H9 (cell line): ENCODE measurements around the gene TADA2B. TPM values are rescaled to one million over a fixed set of nuclear protein-coding genes. Genes with fewer than 3 reads are reported as not detected.

ENCODE experiments used
- DNase-seq: peaks from one replicate; pipeline ENCODE4 v3.0.0-alpha.2; 2017
- H2AFZ ChIP-seq: one replicate; pipeline ENCODE4 v1.6.1; 2013; ENCODE audit warnings: mild to moderate bottlenecking, low read length, control low read depth, moderate library complexity
- H2AK5ac ChIP-seq: 2 replicates; pipeline ENCODE4 v1.6.1; 2013; ENCODE audit warnings: low read length, control low read depth, mixed read lengths; ENCODE audit not compliant: insufficient read length
- H2BK120ac ChIP-seq: one replicate; pipeline ENCODE4 v1.6.1; 2013; ENCODE audit warnings: low read depth, mild to moderate bottlenecking, low read length, control low read depth, inconsistent platforms; ENCODE audit not compliant: poor library complexity, severe bottlenecking
- H2BK12ac ChIP-seq: 2 replicates; pipeline ENCODE4 v1.6.1; 2013; ENCODE audit warnings: low read length, control low read depth, mixed read lengths, low read depth; ENCODE audit not compliant: insufficient read length
- H2BK15ac ChIP-seq: 2 replicates; pipeline ENCODE4 v1.6.1; 2013; ENCODE audit warnings: low read depth, low read length, control low read depth
- H2BK20ac ChIP-seq: one replicate; pipeline ENCODE4 v1.6.1; 2013; ENCODE audit warnings: low read depth, mild to moderate bottlenecking, low read length, control low read depth, inconsistent platforms; ENCODE audit not compliant: poor library complexity, severe bottlenecking
- H2BK5ac ChIP-seq: 2 replicates; pipeline ENCODE4 v1.6.1; 2013; ENCODE audit warnings: low read length, control low read depth, mixed read lengths; ENCODE audit not compliant: insufficient read length
- H3K14ac ChIP-seq: 2 replicates; pipeline ENCODE4 v1.6.1; 2013; ENCODE audit warnings: low read length, control low read depth; ENCODE audit not compliant: insufficient read depth
- H3K18ac ChIP-seq: 2 replicates; pipeline ENCODE4 v1.6.1; 2013; ENCODE audit warnings: low read depth, mild to moderate bottlenecking, mixed read lengths, low read length, control low read depth; ENCODE audit not compliant: insufficient read length
- H3K23ac ChIP-seq: 2 replicates; pipeline ENCODE4 v1.6.1; 2013; ENCODE audit warnings: low read length, control low read depth, mixed read lengths, low read depth; ENCODE audit not compliant: insufficient read length
- H3K23me2 ChIP-seq: 2 replicates; pipeline ENCODE4 v1.6.1; 2013; ENCODE audit warnings: low read depth, mild to moderate bottlenecking, mixed read lengths, low read length, control low read depth; ENCODE audit not compliant: insufficient read length, poor library complexity, severe bottlenecking
- H3K27ac ChIP-seq: 2 replicates; pipeline ENCODE4 v1.5.1; 2013; ENCODE audit warnings: low read length, control low read depth, mixed read lengths, low read depth; ENCODE audit not compliant: insufficient read length
- H3K27me3 ChIP-seq: 2 replicates; pipeline ENCODE4 v1.6.1; 2013; ENCODE audit warnings: low read length, control low read depth, inconsistent platforms; ENCODE audit not compliant: insufficient read depth
- H3K4ac ChIP-seq: 2 replicates; pipeline ENCODE4 v1.6.1; 2013; ENCODE audit warnings: low read depth, mild to moderate bottlenecking, control low read depth, inconsistent platforms, low read length, moderate library complexity
- H3K4me1 ChIP-seq: 2 replicates; pipeline ENCODE4 v1.6.1; 2013; ENCODE audit warnings: low read length, control low read depth, inconsistent platforms; ENCODE audit not compliant: insufficient read depth
- H3K4me2 ChIP-seq: 2 replicates; pipeline ENCODE4 v1.6.1; 2013; ENCODE audit warnings: low read length, control low read depth, mixed read lengths; ENCODE audit not compliant: insufficient read length, insufficient read depth
- H3K56ac ChIP-seq: 2 replicates; pipeline ENCODE4 v1.6.1; 2013; ENCODE audit warnings: low read depth, mild to moderate bottlenecking, mixed read lengths, low read length, control low read depth; ENCODE audit not compliant: insufficient read length
- H3K79me1 ChIP-seq: 2 replicates; pipeline ENCODE4 v1.6.1; 2013; ENCODE audit warnings: low read depth, mild to moderate bottlenecking, moderate library complexity, low read length, control low read depth, inconsistent platforms; ENCODE audit not compliant: insufficient read depth, poor library complexity, severe bottlenecking
- H3K79me2 ChIP-seq: 2 replicates; pipeline ENCODE4 v1.6.1; 2013; ENCODE audit warnings: low read length, control low read depth, inconsistent platforms; ENCODE audit not compliant: insufficient read depth
- H3K9ac ChIP-seq: 2 replicates; pipeline ENCODE4 v1.6.1; 2013; ENCODE audit warnings: low read length, control low read depth, mixed read lengths; ENCODE audit not compliant: insufficient read length; ENCODE audit errors: extremely low read depth
- H3K9me3 ChIP-seq: one replicate; pipeline ENCODE4 v1.6.1; 2013; ENCODE audit warnings: low read depth, low read length, inconsistent platforms; ENCODE audit not compliant: control insufficient read depth
- H3T11ph ChIP-seq: one replicate; pipeline ENCODE4 v1.6.1; 2013; ENCODE audit warnings: mild to moderate bottlenecking, low read length, control low read depth, inconsistent platforms
- H4K20me1 ChIP-seq: one replicate; pipeline ENCODE4 v1.6.1; 2013; ENCODE audit not compliant: control insufficient read depth, insufficient read length, insufficient read depth
- H4K5ac ChIP-seq: 2 replicates; pipeline ENCODE4 v1.6.1; 2013; ENCODE audit warnings: low read depth, mild to moderate bottlenecking, mixed read lengths, low read length, control low read depth; ENCODE audit not compliant: insufficient read length
- H4K8ac ChIP-seq: replicated peaks from 2 replicates; pipeline ENCODE4 v1.6.1; 2013; ENCODE audit warnings: low read length, control low read depth, mixed read lengths, low read depth; ENCODE audit not compliant: insufficient read length
- H4K91ac ChIP-seq: 2 replicates; pipeline ENCODE4 v1.6.1; 2013; ENCODE audit warnings: low read depth, mild to moderate bottlenecking, moderate library complexity, mixed read lengths, low read length, control low read depth; ENCODE audit not compliant: insufficient read length
- H3K27ac Mint-ChIP-seq, 3 experiments: 2 replicates in 2 of 3; 3 replicates in 1 of 3; pipeline ENCODE4 v1.8.0; 2020 to 2021; ENCODE audit warnings: mixed read lengths in 3 of 3, mild to moderate bottlenecking in 1 of 3, moderate library complexity in 1 of 3
- H3K27me3 Mint-ChIP-seq: 2 replicates; pipeline ENCODE4 v1.8.0; 2021; ENCODE audit warnings: low read depth, mild to moderate bottlenecking, moderate library complexity, mixed read lengths
- H3K36me3 Mint-ChIP-seq, 3 experiments: 2 replicates in 2 of 3; 3 replicates in 1 of 3; pipeline ENCODE4 v1.8.0; 2020 to 2021; ENCODE audit warnings: low read depth in 3 of 3, mixed read lengths in 3 of 3; ENCODE audit not compliant: insufficient read depth in 1 of 3
- H3K4me1 Mint-ChIP-seq, 2 experiments: 2 replicates each; pipeline ENCODE4 v1.8.0; 2020; ENCODE audit warnings: mixed read lengths in 2 of 2
- H3K4me3 Mint-ChIP-seq, 2 experiments: 2 replicates in 1 of 2; 3 replicates in 1 of 2; pipeline ENCODE4 v1.8.0; 2020 to 2021; ENCODE audit warnings: mild to moderate bottlenecking in 2 of 2, mixed read lengths in 2 of 2, moderate library complexity in 1 of 2
- H3K9me3 Mint-ChIP-seq, 2 experiments: 2 replicates in 1 of 2; 3 replicates in 1 of 2; pipeline ENCODE4 v1.8.0; 2020; ENCODE audit warnings: mild to moderate bottlenecking in 2 of 2, mixed read lengths in 2 of 2, moderate library complexity in 1 of 2
- WGBS: extraction: QIAGEN DNeasy Blood & Tissue Kit; methylation state at CpG from one replicate; pipeline ENCODE4 v1.1.7; 2013; ENCODE audit warnings: missing lambda C conversion rate, low lambda C conversion rate, mixed read lengths; ENCODE audit not compliant: insufficient read length; ENCODE audit errors: extremely low coverage; 5-methylcytosine and 5-hydroxymethylcytosine counted together
- total RNA-seq: library from RNA; stranded (reverse); gene quantifications from 2 replicates; pipeline ENCODE4 v1.2.1, GENCODE V29; 2021
- TF ChIP-seq, protein P1 (sequence below): fragments of 200-600 bp; sonication (generic); conservative IDR thresholded peaks from 3 replicates; pipeline ENCODE4 v1.8.0; 2021; ENCODE audit warnings: antibody characterized with exemption, mild to moderate bottlenecking

TADA2B gene
- total RNA-seq, 1 experiment from 2014 or later: 14.0 TPM

DNA sequence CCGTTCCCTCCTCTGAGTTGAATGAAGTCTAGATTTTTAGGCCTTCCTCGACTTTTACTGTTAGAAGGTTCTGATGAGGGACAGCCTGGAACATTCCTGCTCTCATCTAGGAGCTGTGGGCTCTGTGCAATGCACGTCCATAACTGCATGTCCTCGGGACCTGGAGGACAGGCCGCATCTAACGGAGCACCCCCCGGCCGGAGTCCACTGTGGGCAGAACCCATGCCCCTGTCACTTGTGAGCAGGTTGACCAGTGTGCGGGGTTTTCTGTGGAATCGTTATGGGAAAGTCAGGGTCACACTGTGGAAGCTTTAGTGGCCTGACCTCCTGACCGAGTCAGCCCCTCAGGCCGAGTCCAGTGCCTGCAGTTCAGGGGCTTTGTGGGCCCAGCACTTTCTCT, 19.3 kb upstream of the TADA2B start:
- peaks cover 20 to 63% (median 58%) of the 10 kb centered on the region in 3 experiments for H3K36me3 Mint-ChIP-seq
- H4K5ac ChIP-seq: no peak overlapping the region
- DNase-seq: no peak
- H2AFZ ChIP-seq: no peak overlapping the region
- H3K4me1 Mint-ChIP-seq: peaks cover 13 to 19% of the 10 kb centered on the region in 2 experiments
- H3K27me3 Mint-ChIP-seq: no peaks in the 10 kb centered on the region; the same call in 1 of the 2 replicates
- H3K4me1 ChIP-seq: no peaks in the 10 kb centered on the region; the same call in 1 of the 2 replicates
- peak overlapping the region in 1 of 3 experiments; percentile 85; a peak in 1 of 7 replicates for H3K27ac Mint-ChIP-seq
- no peak overlapping the region for H3K23ac ChIP-seq
- H3K14ac ChIP-seq: no peak overlapping the region
- no peaks in the 10 kb centered on the region for H4K20me1 ChIP-seq
- H3K9ac ChIP-seq: no peak overlapping the region
- no peaks in the 10 kb centered on the region for H3K79me1 ChIP-seq
- no peak overlapping the region for H2BK5ac ChIP-seq
- H4K91ac ChIP-seq: no peak overlapping the region
- H2BK20ac ChIP-seq: no peak overlapping the region
- no peak overlapping the region for H3K4me2 ChIP-seq
- no peak overlapping the region for H3K4ac ChIP-seq
- no peaks in the 10 kb centered on the region for H3K23me2 ChIP-seq
- no peak overlapping the region for H2BK120ac ChIP-seq
- no peak overlapping the region for H3K4me3 Mint-ChIP-seq
- H3K79me2 ChIP-seq: no peaks in the 10 kb centered on the region
- no peak overlapping the region for H3K56ac ChIP-seq
- no peak overlapping the region for H2BK15ac ChIP-seq
- no peak overlapping the region for H3K18ac ChIP-seq
- TF ChIP-seq, protein P1, sequence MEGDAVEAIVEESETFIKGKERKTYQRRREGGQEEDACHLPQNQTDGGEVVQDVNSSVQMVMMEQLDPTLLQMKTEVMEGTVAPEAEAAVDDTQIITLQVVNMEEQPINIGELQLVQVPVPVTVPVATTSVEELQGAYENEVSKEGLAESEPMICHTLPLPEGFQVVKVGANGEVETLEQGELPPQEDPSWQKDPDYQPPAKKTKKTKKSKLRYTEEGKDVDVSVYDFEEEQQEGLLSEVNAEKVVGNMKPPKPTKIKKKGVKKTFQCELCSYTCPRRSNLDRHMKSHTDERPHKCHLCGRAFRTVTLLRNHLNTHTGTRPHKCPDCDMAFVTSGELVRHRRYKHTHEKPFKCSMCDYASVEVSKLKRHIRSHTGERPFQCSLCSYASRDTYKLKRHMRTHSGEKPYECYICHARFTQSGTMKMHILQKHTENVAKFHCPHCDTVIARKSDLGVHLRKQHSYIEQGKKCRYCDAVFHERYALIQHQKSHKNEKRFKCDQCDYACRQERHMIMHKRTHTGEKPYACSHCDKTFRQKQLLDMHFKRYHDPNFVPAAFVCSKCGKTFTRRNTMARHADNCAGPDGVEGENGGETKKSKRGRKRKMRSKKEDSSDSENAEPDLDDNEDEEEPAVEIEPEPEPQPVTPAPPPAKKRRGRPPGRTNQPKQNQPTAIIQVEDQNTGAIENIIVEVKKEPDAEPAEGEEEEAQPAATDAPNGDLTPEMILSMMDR: no peak
- no peaks in the 10 kb centered on the region; a peak in 1 of 5 replicates for H3K9me3 Mint-ChIP-seq
- H3K27ac ChIP-seq: no peak overlapping the region
- no peak overlapping the region for H2AK5ac ChIP-seq
- no peak overlapping the region for H3T11ph ChIP-seq
- WGBS: no CpG with 5 or more reads among the region's 12 CpGs
- no peaks in the 10 kb centered on the region for H3K9me3 ChIP-seq
- H2BK12ac ChIP-seq: no peak overlapping the region
- no peaks in the 10 kb centered on the region; the same call in 1 of the 2 replicates for H3K27me3 ChIP-seq
- no peak overlapping the region for H4K8ac ChIP-seq
